ENCODE measurements around the gene IHH.

Gene IHH

GRCh38 chr2:219060821-219061791, at the start of gene IHH:
Gene IHH (minus strand): TSS chr2:219060921. CDS start chr2:219060467, 454 bp downstream.
- no peak for DNase-seq

- peak; percentile 59 for DNase-seq
These were observed 48.8 kb upstream of the IHH start for GRCh38 chr2:219109471-219109870.

- DNase-seq: no peak
These were observed 47.0 kb upstream of the IHH start for GRCh38 chr2:219107758-219108157.

- no peak for DNase-seq
These were observed 45.5 kb upstream of the IHH start for GRCh38 chr2:219106251-219106650.

GRCh38 chr2:219104107-219105035, 43.6 kb upstream of the IHH start:
- no peak for DNase-seq

GRCh38 chr2:219099329-219099728, 38.6 kb upstream of the IHH start:
- DNase-seq: no peak

GRCh38 chr2:219095406-219095935, 34.8 kb upstream of the IHH start:
- no peak for DNase-seq

GRCh38 chr2:219094171-219094570, 33.5 kb upstream of the IHH start:
- no peak for DNase-seq

- DNase-seq: no peak
These were observed 29.9 kb upstream of the IHH start for GRCh38 chr2:219090436-219091299.

- no peak for DNase-seq
These were observed 28.6 kb upstream of the IHH start for GRCh38 chr2:219089330-219089729.

GRCh38 chr2:219087848-219088247, 27.1 kb upstream of the IHH start:
- DNase-seq: no peak

GRCh38 chr2:219087361-219087760, 26.6 kb upstream of the IHH start:
- no peak for DNase-seq

GRCh38 chr2:219086196-219086595, 25.5 kb upstream of the IHH start:
- DNase-seq: no peak

GRCh38 chr2:219084791-219085190, 24.1 kb upstream of the IHH start:
- no peak for DNase-seq

- no peak for DNase-seq
These were observed 21.7 kb upstream of the IHH start for GRCh38 chr2:219082332-219082958.

GRCh38 chr2:219081701-219082331, 21.1 kb upstream of the IHH start:
- no peak for DNase-seq

GRCh38 chr2:219081096-219081495, 20.4 kb upstream of the IHH start:
- DNase-seq: no peak

- DNase-seq: no peak
These were observed 18.7 kb upstream of the IHH start for GRCh38 chr2:219079417-219079816.

- no peak for DNase-seq
These were observed 18.2 kb upstream of the IHH start for GRCh38 chr2:219078951-219079350.

GRCh38 chr2:219078126-219078525, 17.4 kb upstream of the IHH start:
- DNase-seq: no peak

- DNase-seq: no peak
These were observed 15.5 kb upstream of the IHH start for GRCh38 chr2:219076253-219076652.

All from activated CD8-positive, alpha-beta memory T cell treated with anti-CD3 and anti-CD28 coated beads, Interleukin-2, amount 50 U/mL, for 48 hours (primary cell).